Large intestine (tissue), 3 donors: Measurements from ENCODE around the gene POLL. TPM values are rescaled to one million over a fixed set of nuclear protein-coding genes. Genes with fewer than 3 reads are reported as not detected.
A peak's percentile ranks its signal among the peaks of the same experiment; 100 is the strongest.
"Not testable (repeated sequence)": the region's sequence is repeated elsewhere in the genome, so short reads cannot be mapped to it uniquely, and the experiment has no call there.

Source experiments
- DNase-seq, 2 donors: peaks; one replicate each; pipeline versions ENCODE4 v3.0.0 to v3.0.0-alpha.2; 2013
- H3K27ac ChIP-seq: one replicate; pipeline ENCODE4 v1.5.1; 2013; ENCODE audit warnings: low read length
- H3K27me3 ChIP-seq: 2 replicates; pipeline ENCODE4 v1.6.1; 2013; ENCODE audit warnings: low read length; ENCODE audit not compliant: control insufficient read depth, insufficient read depth
- H3K36me3 ChIP-seq: 2 replicates; pipeline ENCODE4 v1.6.1; 2013; ENCODE audit warnings: low read length; ENCODE audit not compliant: control insufficient read depth, insufficient read depth
- H3K4me1 ChIP-seq: one replicate; pipeline ENCODE4 v1.6.1; 2013; ENCODE audit warnings: low read length; ENCODE audit not compliant: control insufficient read depth, insufficient read depth
- H3K4me3 ChIP-seq: one replicate; pipeline ENCODE4 v1.5.1; 2013; ENCODE audit warnings: low read length
- H3K9me3 ChIP-seq: one replicate; pipeline ENCODE4 v1.6.1; 2013; ENCODE audit warnings: mild to moderate bottlenecking, low read depth, low read length, moderate library complexity; ENCODE audit not compliant: control insufficient read depth
- WGBS: methylation state at CpG from one replicate; pipeline ENCODE4 v1.1.5; 2013; ENCODE audit warnings: low lambda C conversion rate; ENCODE audit not compliant: insufficient coverage; 5-methylcytosine and 5-hydroxymethylcytosine counted together
- polyA plus RNA-seq: library from polyadenylated mRNA; unstranded; fragments of 120-200 nt; gene quantifications from one replicate; pipeline ENCODE4 v1.2.1, GENCODE V29; 2013

The POLL gene
- polyA plus RNA-seq, 1 donor, result 31.4 TPM

GRCh38 chr10:101611096-101611905 is 23.2 kb upstream of the POLL start:
- no peak overlapping the region for H3K27ac ChIP-seq
- DNase-seq, result no peak
- no peak overlapping the region for H3K4me3 ChIP-seq
- WGBS, result 100% methylated on average over 1 of the region's 16 CpGs
- no peaks in the 10 kb centered on the region for H3K27me3 ChIP-seq
- H3K36me3 ChIP-seq, result peaks cover 76% of the 10 kb centered on the region
- no peaks in the 10 kb centered on the region for H3K4me1 ChIP-seq
- no peaks in the 10 kb centered on the region for H3K9me3 ChIP-seq

- no peaks in the 10 kb centered on the region for H3K4me1 ChIP-seq
- H3K4me3 ChIP-seq, result no peak overlapping the region
- no peaks in the 10 kb centered on the region for H3K9me3 ChIP-seq
- peaks cover 81% of the 10 kb centered on the region for H3K36me3 ChIP-seq
- no CpG with 5 or more reads among the region's 4 CpGs for WGBS
- DNase-seq, result peak; percentile 21 to 22
- H3K27ac ChIP-seq, result peak overlapping the region; percentile 20
- H3K27me3 ChIP-seq, result no peaks in the 10 kb centered on the region
Measured at GRCh38 chr10:101609481-101609880, 21.4 kb upstream of the POLL start.

GRCh38 chr10:101607124-101607523 is 19.1 kb upstream of the POLL start:
- Histone ChIP-seq H3K4me3 (no peak overlapping the region), H3K9me3 (no peaks in the 10 kb centered on the region), H3K36me3 (peaks cover 69% of the 10 kb centered on the region), H3K27me3 (no peaks in the 10 kb centered on the region), H3K4me1 (peaks cover 4% of the 10 kb centered on the region), H3K27ac (no peak overlapping the region)
- WGBS, result no CpG with 5 or more reads among the region's 2 CpGs
- no peak for DNase-seq

GRCh38 chr10:101602761-101603398 is 14.8 kb upstream of the POLL start:
- Histone ChIP-seq H3K9me3 (no peaks in the 10 kb centered on the region), H3K36me3 (peaks cover 32% of the 10 kb centered on the region), H3K27me3 (no peaks in the 10 kb centered on the region), H3K4me1 (peaks cover 4% of the 10 kb centered on the region), H3K4me3 (no peak overlapping the region), H3K27ac (no peak overlapping the region)
- 71% methylated on average over 3 of the region's 6 CpGs for WGBS
- DNase-seq, result peak; percentile 47 to 57

GRCh38 chr10:101601541-101601940 is 13.5 kb upstream of the POLL start:
- Histone ChIP-seq H3K27ac (no peak overlapping the region), H3K4me1 (peaks cover 4% of the 10 kb centered on the region), H3K9me3 (no peaks in the 10 kb centered on the region), H3K27me3 (no peaks in the 10 kb centered on the region), H3K4me3 (no peak overlapping the region), H3K36me3 (peaks cover 24% of the 10 kb centered on the region)
- no peak for DNase-seq
- no CpG with 5 or more reads among the region's 1 CpG for WGBS

GRCh38 chr10:101597091-101597900 is 9.2 kb upstream of the POLL start:
- no peaks in the 10 kb centered on the region for H3K9me3 ChIP-seq
- H3K4me1 ChIP-seq, result no peaks in the 10 kb centered on the region
- no CpG with 5 or more reads among the region's 14 CpGs for WGBS
- no peak overlapping the region for H3K27ac ChIP-seq
- DNase-seq, result no peak
- H3K27me3 ChIP-seq, result no peaks in the 10 kb centered on the region
- no peak overlapping the region for H3K4me3 ChIP-seq
- H3K36me3 ChIP-seq, result peaks cover 2% of the 10 kb centered on the region

- Histone ChIP-seq H3K27ac (no peak overlapping the region), H3K9me3 (no peaks in the 10 kb centered on the region), H3K4me3 (no peak overlapping the region), H3K4me1 (no peaks in the 10 kb centered on the region), H3K27me3 (no peaks in the 10 kb centered on the region), H3K36me3 (no peaks in the 10 kb centered on the region)
- WGBS, result 72% methylated on average over 3 of the region's 13 CpGs
- no peak for DNase-seq
Measured at GRCh38 chr10:101595591-101596433, 7.8 kb upstream of the POLL start.

- H3K4me1 ChIP-seq, DNase-seq, H3K9me3 ChIP-seq, H3K27me3 ChIP-seq, H3K4me3 ChIP-seq, H3K36me3 ChIP-seq, H3K27ac ChIP-seq: not testable (repeated sequence)
- WGBS, result no CpG with 5 or more reads among the region's 2 CpGs
Measured at GRCh38 chr10:101593331-101593730, 5.3 kb upstream of the POLL start.

GRCh38 chr10:101588879-101589278 is 822 bp upstream of the POLL start:
- Histone ChIP-seq H3K36me3 (peaks cover 12% of the 10 kb centered on the region), H3K9me3 (no peaks in the 10 kb centered on the region), H3K4me3 (peak overlapping the region; percentile 98), H3K27ac (no peak overlapping the region), H3K27me3 (no peaks in the 10 kb centered on the region), H3K4me1 (peaks cover 11% of the 10 kb centered on the region)
- peak in 1 of 2 donors; percentile 45 for DNase-seq
- no CpG with 5 or more reads among the region's 5 CpGs for WGBS

- no peak overlapping the region for H3K27ac ChIP-seq
- peaks cover 11% of the 10 kb centered on the region for H3K4me1 ChIP-seq
- 100% methylated on average over 1 of the region's 9 CpGs for WGBS
- no peaks in the 10 kb centered on the region for H3K27me3 ChIP-seq
- no peak for DNase-seq
- H3K36me3 ChIP-seq, result peaks cover 33% of the 10 kb centered on the region
- H3K4me3 ChIP-seq, result no peak overlapping the region
- no peaks in the 10 kb centered on the region for H3K9me3 ChIP-seq
Measured at GRCh38 chr10:101585841-101586240, 2.2 kb downstream of the POLL start.
